Sciatic nerve (tissue), 2 donors: Measurements from ENCODE around the gene DRICH1. TPM values are rescaled to one million over a fixed set of nuclear protein-coding genes. Genes with fewer than 3 reads are reported as not detected.
"Not testable (repeated sequence)": the region's sequence is repeated elsewhere in the genome, so short reads cannot be mapped to it uniquely, and the experiment has no call there.

Source experiments
- ATAC-seq: fragments of 200-7000 bp; cut with Tn5 transposase; one replicate; pipeline ENCODE4 v1.9.1; 2020; ENCODE audit warnings: mild to moderate bottlenecking, moderate library complexity
- DNase-seq: peaks from one replicate; pipeline ENCODE4 v3.0.0-alpha.2; 2020; ENCODE audit warnings: low spot score
- intact Hi-C: fragments of 100-400 bp; cut with DNase I; formaldehyde crosslinking; loops from one replicate; pipeline ENCODE4 v1.14.2; 2022
- total RNA-seq: library from RNA; stranded (reverse); fragmentation: NEBNext Ultra II Directional; extraction: Animal tissue kit (Norgen Biotek cat#: 25700); gene quantifications from one replicate; pipeline ENCODE4 v1.2.1, GENCODE V29; 2021
- donor health status: DM: no; HTN: no; CAD: no.
- donor health status: DM: no; HTN: no; CAD: no.

The DRICH1 gene, protein sequence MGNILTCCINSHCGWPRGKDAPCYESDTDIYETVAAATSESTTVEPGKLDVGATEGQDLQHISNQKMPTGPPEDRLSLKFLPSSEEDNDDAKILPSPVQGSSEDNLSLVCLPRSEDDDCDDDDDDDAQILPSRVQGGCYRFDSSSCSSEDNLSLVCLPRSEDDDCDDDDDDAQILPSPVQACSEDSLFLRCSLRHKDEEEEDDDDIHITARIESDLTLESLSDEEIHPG
- 1.3 TPM for total RNA-seq

DNA sequence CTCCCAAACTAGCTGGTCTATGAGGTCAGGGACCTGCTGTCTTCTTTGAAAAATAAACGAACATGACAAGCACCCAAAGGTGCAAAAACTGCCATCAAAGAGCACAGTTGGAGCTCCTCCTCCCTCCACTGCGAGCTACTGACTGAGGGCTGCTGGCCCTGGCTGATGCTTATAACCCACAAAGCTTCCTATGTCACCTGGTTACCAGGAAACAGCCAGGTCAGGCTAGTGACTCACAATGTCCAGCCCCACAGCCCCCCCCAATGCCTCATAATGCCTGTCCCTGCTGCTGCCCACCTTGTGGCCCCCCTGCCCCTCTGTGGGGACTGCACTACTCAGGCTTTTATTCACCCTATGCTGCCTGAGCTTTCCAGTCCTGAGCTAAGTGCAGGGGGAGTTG lies at the start of gene DRICH1:
TSS of gene DRICH1 (minus strand) at position 144 of the 400 bp plus-strand sequence. CDS start 298 bp downstream, outside the sequence.
- DNase-seq (no peak), ATAC-seq (no peak)
- intact Hi-C loops: no loop called here

DNA sequence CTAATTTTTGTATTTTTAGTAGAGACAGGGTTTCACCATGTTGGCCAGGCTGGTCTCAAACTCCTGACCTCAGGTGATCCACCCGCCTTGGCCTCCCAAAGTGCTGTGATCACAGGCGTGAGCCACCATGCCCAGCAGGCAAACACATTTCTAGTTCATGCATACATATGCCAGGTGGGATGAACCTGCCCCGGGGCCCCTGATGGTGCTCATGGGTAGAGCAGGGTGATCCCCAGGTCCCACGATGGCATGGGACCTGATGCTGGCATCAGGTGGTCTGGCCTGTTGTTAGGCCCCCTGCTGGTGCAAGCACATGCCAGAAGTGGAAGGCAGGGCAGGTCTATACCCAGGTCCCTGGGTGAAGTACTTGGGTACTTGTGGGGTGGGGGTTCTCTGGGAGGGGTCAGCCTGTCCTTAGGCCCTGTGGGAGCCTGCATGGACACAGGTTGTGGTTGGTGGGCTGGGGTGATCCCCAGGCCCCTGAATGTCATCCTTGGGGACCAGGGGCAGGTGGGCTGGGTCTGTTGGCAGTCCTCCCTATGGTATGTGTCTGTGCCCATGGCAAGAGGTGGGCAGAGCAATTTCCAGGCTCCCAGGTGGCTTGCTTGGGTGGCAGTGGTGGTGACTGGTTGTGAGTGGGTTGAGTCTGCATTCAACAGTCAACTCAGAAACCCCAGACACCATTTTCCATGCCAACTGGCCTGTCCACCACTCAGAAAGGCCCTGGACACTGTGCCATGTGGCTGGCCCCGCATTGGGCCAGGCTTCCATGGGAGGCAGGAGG lies 49.1 kb upstream of the DRICH1 start:
- peak; percentile 25 for DNase-seq
- ATAC-seq: no peak
- intact Hi-C loops: no loop called here

DNA sequence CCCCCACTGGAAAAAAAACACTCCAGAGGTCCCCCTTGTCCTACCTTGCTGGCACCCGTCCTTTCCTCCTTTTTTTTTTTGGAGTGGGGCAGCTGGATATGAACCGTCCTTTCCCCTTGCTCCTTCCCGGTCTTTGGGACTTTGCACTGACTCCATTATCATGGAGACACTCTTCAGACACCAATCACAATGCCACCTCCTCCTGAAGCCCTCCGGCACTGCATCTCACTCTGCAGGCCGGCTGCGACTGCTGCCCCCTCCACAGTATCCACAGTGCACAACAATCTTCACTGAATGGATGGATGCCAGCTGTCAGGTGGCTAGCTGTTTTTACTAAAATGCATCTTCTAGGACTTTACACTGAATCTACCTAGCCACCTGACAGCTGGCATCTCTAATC lies 46.0 kb upstream of the DRICH1 start:
- no peak for DNase-seq

DNA sequence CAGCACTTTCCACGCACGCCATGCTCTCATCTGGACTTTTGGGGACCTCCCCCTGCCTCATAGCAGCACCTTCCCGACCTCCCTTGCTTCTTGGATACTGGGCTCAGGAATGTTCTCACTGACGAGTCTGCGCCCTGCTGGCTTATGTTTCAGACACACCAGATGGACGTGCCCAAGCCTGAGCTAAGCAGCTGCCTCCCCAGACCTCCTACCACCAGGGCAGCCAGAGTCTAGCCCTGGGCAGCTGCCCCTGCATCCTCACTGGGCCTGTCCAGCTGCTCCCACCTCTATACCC lies 45.5 kb upstream of the DRICH1 start:
- DNase-seq: no peak
- intact Hi-C loops: no loop called here

More for the DNA sequence above, 46.0 kb upstream of the DRICH1 start:
- intact Hi-C loops: no loop called here
- ATAC-seq: no peak

DNA sequence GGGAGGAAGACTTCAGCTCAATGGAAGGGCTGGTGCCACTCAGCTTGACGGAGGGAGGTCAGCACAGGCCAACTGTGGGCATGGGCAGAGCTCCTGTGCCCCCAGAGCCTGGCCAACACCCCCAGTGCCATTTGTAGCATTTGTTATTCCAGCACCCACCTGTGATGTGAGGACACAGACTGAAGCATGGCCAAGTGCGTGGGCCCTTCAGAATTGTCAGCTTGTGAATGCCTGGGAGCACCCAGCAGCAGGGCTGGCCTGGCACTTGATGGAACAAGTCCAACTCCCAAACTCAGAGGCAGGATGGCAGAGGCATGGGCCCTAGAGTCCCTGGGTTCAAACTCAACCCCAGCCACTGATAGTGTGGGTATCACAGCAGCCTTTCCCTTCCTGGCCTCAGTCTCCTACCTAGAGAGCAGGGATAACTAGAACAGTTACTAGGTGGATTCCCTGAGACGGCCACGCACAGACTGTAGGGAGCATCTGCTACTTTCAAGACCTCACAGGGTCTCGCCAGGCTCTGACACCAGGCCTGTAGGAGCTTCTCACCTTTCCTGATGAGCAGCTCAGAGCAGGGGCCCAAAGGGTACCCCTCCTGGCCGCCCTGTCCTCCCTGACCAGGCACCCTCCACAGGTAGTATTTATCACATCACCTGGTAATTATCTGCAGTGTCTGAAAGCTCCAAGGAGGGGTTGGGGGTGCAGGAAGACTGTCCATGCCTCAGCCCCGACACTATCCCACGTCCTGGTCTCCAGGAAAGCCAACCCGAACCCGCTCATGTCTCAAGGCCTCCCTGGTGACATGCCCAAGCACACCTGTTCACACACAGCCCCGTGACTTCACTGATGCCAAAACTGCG lies 45.0 kb upstream of the DRICH1 start:
- DNase-seq, ATAC-seq, intact Hi-C loops: not testable (repeated sequence)

More for the DNA sequence above, 45.5 kb upstream of the DRICH1 start:
- no peak for ATAC-seq

DNA sequence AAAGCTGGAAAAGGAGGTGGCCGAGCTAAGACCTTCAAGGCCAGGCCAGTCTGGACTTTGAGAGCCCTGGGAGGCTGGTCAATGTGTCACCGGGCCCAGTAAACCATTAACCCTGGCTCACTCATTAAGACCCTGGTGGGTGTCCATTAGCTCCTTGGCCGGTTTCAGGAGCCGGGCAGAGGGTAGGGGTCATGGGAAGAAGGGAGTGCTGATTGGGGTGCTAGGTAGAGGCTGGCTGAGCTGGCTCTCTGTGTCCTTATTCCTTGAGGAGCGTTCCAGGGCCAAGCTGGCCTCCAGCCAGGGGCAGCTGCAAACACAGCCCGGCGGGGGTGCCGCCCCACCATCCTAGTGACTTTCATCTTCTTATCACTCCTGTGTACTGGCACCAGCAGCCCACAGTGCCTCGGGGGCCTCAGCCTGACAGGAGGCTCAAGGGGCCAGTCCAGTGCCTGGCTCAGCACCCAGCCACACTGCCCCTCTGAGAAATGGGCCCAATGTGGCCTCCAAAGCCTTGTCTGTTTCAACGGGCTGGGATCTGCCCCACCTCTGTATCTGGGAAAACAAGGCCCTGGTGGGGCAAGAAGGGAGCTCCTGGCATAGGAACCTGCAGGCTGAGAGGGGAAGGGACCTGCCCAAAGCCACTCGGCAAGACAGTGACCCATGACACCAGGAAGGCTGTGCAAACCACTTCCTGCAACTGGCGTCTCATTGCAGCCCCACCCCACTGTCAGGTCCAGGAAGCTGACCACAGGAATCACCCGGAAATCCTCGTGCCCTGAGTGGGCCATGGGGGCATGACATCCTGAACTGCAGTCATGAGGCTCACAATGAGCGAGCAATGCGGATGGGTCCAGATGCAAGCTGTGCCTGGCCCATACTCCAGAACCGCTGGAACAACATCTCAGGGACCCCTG lies 43.6 kb upstream of the DRICH1 start:
- ATAC-seq: no peak
- intact Hi-C loops: no loop called here

DNA sequence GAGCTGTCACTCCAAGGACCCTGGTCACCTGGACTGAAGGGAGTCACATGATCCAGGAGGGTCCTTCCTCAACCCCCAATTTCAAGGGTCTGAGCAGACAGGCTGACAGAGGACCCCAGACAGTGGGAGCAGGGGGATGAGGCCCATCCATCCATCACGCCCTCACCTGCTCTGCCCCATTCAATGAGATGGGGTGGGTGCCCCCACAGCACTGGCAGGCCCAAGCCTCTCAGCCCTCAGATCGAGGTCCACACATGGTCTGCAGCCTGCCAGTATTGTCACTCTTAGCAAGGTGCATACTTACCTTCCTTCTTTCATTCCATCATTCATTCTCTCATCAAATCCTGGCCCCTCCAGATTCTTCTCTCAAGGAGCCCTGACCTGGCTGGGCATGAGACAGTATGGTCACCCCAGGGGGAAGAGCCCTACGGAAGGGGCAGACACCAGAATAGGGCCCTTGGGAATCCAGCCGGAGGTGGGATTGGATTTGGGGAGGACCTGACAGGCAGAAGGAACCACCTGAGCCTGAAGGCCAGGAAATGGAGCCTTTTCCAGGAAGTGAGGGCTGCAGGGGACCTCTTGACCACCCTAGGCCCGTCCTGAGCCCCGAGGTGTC lies 42.9 kb upstream of the DRICH1 start:
- DNase-seq, intact Hi-C loops, ATAC-seq: not testable (repeated sequence)

More for the DNA sequence above, 43.6 kb upstream of the DRICH1 start:
- no peak for DNase-seq

DNA sequence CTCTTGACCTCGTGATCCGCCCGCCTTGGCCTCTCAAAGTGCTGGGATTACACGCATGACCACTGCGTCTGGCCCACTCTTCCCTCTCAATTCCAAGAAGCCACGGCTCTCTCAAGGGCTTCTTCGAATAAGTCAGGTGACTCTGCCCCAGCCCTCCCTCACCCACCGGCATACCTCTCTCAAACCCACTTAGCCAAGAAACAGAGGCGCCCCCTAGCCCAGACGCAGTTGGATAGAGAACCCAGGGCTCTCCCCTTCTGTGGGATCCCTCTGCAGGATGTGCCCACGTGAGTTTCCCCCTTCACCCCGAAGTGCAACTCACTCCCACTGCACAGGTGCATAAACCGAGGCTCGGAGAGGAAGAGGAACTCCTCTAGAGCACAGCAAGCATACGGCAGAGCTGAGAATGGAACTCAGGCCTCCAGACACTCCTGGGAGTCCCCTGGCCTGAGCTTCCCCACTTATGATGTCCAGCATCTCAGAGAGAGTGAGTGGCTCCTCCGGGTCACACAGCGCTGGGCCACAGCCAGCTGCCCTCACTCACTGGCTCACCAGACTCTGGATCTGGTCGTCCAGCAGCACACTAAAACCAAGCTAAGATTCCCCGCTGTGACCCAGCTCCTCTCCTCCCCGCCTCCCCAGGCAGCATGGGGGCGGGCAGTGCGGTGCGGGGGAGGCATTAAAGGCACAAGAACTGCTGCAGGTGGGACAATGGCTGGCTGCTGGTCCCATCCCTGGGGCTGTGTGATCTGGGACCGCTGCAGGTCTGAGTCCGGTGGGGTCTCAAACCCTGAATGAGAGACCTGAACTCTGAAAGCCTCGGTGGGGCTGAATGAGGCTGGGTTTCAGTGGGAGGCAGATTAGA lies 41.9 kb upstream of the DRICH1 start:
- ATAC-seq (no peak), DNase-seq (no peak)
- intact Hi-C loops: no loop called here

DNA sequence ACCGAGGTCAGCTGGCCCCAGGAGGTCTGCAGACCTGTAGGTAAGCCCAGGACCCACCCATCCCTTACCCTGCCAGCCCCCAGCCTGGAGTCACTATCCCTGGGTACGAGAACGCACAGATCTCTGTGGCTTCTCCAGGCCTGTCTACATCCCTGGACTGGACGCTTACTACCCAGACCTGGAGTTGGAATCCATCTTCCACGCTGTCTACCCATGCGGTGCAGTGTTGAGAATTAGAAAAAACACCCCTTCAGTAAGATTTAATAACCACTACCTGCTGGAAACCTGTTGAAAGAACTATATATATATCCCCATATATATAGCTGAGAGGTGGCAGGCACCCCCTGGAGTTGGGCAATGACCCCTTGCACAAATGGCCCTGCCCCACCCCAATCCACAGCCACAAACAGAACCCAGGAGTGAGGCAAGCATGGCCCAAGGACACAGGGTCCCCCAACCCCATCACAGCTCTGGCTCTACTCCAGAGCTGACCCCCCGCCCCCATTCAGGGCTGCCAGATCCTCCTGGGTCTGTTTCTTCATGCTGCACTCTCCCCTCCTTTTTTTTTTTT lies 41.0 kb upstream of the DRICH1 start:
- no peak for DNase-seq
- intact Hi-C loops: no loop called here
- ATAC-seq: no peak

DNA sequence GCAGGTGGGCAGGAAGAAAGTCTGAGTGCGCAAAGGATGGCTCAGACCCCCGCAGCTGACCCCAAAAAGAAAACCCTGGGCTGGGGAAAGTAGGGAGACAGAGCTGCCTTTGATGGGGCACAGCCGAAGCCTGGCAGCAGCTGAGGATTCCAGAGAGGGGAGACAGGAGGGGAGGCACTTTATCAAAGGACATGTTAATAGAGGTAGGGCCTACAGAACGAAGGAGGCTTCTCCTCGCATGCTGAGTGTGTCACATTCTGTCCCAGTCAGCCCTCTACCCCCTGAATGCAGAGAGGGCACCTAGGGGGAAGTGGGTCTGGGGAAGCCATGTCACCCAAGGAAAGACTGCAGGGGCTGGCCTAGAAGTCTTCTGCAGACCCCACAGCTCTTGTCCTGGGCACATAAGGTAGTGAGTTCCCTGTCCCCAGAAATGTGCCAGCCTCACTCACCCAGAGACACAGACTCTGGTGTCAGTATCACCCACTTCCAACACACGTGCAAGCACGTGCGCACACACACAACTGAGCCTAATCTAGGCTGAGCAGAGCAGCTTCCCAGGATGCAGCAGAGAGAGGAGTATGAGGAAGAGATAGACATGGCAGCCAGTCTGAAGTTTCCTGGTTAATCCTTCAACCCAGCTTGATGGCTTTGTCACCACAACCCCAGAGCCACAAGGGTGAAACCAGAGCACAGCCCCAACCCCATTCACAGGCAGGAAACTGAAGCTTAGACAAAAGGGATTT lies 40.4 kb upstream of the DRICH1 start:
- ATAC-seq, DNase-seq, intact Hi-C loops: not testable (repeated sequence)

DNA sequence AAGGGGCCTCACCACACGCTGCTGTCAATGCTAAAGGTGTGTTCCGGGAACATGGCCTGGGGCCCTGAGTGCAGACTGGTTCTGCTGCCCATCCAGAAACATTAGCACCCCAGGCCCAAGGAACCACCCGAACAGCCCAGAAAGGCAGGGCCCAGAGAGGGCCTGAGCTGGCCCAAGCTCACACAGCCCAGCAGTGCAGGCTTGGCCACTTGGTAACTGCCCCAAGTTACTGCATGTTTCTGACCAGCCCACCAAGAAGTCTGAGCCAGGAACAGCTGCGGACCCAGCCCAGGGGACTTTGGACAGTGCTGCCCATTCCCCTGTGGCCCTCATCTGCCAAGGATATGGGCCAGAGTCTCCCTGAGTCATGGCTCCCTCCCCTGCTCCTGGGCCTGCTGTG lies 39.3 kb upstream of the DRICH1 start:
- ATAC-seq, DNase-seq, intact Hi-C loops: not testable (repeated sequence)

DNA sequence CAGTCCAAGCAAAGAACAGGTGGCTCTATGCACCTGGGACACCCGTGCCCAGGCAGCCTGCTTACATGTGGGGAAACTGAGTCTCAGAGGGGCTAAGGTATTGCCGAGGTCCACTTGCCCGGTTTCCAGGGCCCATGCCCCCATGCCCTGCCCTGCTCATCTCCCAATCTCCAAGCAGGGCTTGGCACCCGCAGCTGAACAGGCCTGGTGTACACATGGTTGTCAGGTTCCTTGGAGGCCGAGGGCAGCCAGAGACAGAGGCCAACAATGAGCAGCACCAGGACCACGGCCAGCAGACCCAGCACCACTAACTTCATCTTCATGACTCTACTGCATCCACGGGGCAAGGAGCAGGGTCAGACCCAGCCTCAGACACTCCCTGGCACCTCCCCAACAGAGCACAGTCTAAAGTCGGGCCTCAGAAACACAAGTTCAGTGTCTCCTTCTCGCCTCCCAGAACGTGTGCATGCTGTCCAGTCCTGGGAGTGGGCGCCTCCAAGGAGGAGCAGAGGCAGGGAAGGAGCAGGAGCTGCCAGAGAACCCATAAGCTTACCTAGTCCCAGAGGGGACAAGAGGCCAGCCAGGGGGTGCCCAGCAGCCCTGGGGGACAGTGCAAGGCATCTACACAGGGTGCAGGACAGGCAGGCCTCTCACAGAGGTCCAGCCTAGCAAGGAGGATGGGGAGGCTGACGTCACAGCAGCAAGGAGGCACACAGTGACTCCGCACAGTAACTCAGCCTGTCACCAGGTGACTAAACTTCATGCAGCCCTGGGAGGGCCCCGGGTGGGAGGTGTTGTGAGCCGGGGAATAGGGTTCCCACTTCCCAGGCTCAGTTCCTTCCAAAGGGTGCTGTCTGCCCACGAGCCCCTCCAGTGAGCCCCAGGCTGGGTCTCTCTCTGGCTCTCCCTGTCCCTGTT lies 38.5 kb upstream of the DRICH1 start:
- ATAC-seq: no peak

DNA sequence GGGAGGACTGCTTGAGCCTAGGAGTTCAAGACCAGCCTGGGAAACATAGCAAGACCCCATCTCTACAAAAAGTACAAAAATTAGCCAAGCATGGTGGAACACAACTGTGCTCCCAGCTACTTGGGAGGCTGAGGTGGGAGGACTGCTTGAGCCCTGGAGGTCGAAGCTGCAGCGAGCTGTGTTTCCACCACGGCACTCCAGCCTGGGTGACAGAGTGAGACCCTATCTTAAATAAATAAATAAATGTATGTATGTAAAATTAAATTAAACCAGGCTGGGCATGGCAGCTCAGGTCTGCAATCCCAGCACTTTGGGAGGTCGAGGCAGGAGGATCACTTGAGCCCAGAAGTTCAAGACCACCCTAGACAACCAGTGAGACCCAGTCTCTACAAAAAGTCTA lies 28.3 kb upstream of the DRICH1 start:
- DNase-seq, ATAC-seq, intact Hi-C loops: not testable (repeated sequence)

More for the DNA sequence above, 38.5 kb upstream of the DRICH1 start:
- DNase-seq: no peak
- intact Hi-C loops: no loop called here

DNA sequence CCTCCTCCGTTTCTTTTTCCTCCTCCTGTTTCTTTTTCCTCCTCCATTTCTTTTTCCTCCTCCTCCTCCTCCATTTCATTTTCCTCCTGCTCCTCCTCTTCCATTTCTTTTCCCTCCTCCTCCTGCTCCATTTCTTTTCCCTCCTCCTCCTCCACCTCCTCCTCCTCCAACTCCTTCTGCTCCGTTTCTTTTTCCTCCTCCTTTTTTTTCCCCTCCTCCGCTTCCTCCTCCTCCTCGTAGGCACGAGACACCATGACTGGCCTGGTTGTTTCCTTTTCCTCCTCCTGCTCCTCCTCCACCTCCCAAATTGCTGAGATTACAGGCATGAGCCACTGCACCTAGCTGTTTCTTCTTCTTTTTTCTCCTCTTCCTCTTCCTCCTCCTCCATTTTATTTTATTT lies 25.6 kb upstream of the DRICH1 start:
- DNase-seq (no peak), ATAC-seq (no peak)
- intact Hi-C loops: no loop called here

DNA sequence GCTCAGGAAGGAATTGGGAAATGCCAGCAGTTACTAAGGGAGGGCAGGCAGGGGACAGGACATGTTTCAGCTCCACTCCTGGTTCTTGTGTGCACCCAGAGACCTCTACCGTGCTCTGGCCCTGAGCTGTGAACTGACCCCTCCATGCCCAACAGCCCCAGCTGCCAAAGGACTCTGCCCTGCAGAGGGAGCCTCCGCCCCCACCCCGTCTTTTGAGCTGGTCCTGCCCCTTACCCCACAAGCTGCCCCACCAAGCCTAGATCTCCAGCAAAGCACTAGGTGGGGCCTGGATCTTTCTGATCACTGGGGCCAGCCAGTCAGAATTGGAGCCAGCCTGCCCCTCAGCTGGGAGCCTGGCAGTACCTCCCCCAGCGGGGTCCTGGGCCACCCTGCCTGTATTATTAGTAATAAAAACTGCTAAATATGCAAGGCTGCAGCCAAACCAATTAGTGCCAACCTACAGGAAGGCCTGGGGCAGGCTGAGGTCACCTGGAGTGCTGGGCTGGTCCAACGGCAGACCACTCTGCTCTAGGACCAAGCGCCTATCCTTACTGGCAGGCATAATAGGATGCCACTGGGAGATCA lies 23.9 kb upstream of the DRICH1 start:
- ATAC-seq (no peak), DNase-seq (no peak)
- intact Hi-C loops: no loop called here
